ENCODE measurements around the gene ZNF207.

- no peak for TF ChIP-seq REST (IDR thresholded peaks at IDR 0.05)
- TF ChIP-seq RAD21 (conservative IDR thresholded peaks at IDR 0.05 in 1 of 2, IDR thresholded peaks at IDR 0.05 in 1 of 2) = no peak
- TF ChIP-seq CHD2 (IDR thresholded peaks at IDR 0.05; ENCODE audit: low read length, partially characterized antibody) = no peak
- TF ChIP-seq CTCF (IDR thresholded peaks at IDR 0.05) = no peak
- no peak for TF ChIP-seq EP300 (IDR thresholded peaks at IDR 0.05)
- TF ChIP-seq ELK1 (IDR thresholded peaks at IDR 0.05; ENCODE audit: low read depth, low read length) = no peak
- TF ChIP-seq USF2 (IDR thresholded peaks at IDR 0.05) = no peak
Observed at GRCh38 chr17:32370426-32370825, 20.5 kb downstream of the ZNF207 start.
